Esophagus squamous epithelium (tissue), 4 donors: ENCODE results near the gene RCC1.

Experiments
- POLR2A ChIP-seq, 4 donors: fragments of 450-650 bp; IDR thresholded peaks; one replicate each; pipeline ENCODE4 v1.6.1; 2017; ENCODE audit warnings: antibody characterized with exemption in 4 of 4, mild to moderate bottlenecking in 4 of 4, moderate library complexity in 3 of 4
- TF ChIP-seq, protein P1 (sequence below), 6 experiments: fragments of 450-650 bp in 4 of 6; fragments of 200-600 bp in 2 of 6; sonication (generic) in 2 of 6; IDR thresholded peaks; one replicate each; pipeline ENCODE4 v1.5.1; 2016 to 2019; ENCODE audit warnings: antibody characterized with exemption in 6 of 6, mild to moderate bottlenecking in 4 of 6, moderate library complexity in 4 of 6

DNA sequence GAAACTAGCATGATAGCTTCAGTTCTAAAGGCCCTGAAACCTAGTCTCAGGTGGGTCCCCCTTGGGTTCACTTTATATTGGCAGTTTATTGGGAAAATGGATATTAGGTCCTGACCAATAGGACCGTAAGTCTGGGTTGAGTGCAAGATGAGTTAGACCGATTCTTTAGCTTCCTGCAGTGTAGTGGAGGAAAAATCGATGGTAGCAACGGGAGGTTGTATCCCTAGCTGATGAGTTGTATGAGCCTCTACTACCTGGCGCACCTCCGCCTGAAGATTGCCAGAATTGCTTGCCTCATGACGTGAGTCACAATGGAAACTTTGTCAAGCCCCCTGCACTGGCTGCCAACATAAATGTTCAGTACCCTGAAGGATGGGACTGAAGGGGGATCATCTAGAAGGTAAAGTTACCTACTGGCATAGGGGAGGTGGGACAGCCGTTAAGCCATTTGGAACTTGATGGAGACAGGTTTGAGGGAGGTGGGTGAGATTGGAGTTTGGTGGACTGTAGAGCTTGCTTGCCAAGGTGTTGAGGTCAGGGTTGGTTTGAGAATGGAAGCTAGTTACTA is 3.9 kb downstream of the RCC1 start:
- no peak for TF ChIP-seq POLR2A (IDR thresholded peaks at IDR 0.05)
- TF ChIP-seq, protein P1, sequence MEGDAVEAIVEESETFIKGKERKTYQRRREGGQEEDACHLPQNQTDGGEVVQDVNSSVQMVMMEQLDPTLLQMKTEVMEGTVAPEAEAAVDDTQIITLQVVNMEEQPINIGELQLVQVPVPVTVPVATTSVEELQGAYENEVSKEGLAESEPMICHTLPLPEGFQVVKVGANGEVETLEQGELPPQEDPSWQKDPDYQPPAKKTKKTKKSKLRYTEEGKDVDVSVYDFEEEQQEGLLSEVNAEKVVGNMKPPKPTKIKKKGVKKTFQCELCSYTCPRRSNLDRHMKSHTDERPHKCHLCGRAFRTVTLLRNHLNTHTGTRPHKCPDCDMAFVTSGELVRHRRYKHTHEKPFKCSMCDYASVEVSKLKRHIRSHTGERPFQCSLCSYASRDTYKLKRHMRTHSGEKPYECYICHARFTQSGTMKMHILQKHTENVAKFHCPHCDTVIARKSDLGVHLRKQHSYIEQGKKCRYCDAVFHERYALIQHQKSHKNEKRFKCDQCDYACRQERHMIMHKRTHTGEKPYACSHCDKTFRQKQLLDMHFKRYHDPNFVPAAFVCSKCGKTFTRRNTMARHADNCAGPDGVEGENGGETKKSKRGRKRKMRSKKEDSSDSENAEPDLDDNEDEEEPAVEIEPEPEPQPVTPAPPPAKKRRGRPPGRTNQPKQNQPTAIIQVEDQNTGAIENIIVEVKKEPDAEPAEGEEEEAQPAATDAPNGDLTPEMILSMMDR (IDR thresholded peaks at IDR 0.05): no peak
